ENCODE results near the gene ITGB3.
A peak's percentile ranks its signal among the peaks of the same experiment; 100 is the strongest.

The ITGB3 gene

GRCh38 chr17:47277921-47278320, 24.3 kb downstream of the ITGB3 start:
- DNase-seq, result no peak

GRCh38 chr17:47278561-47278960, 24.9 kb downstream of the ITGB3 start:
- DNase-seq, result no peak

GRCh38 chr17:47279062-47279801, 25.6 kb downstream of the ITGB3 start:
- DNase-seq, result peak in 1 of 2 experiments; percentile 10

GRCh38 chr17:47280072-47280811, 26.6 kb downstream of the ITGB3 start:
- DNase-seq, result no peak

GRCh38 chr17:47281216-47281615, 27.6 kb downstream of the ITGB3 start:
- DNase-seq, result no peak

- DNase-seq, result no peak
Measured at GRCh38 chr17:47285003-47285402, 31.4 kb downstream of the ITGB3 start.

GRCh38 chr17:47286198-47286914, 32.7 kb downstream of the ITGB3 start:
- no peak for DNase-seq

- no peak for DNase-seq
Measured at GRCh38 chr17:47287068-47287467, 33.4 kb downstream of the ITGB3 start.

GRCh38 chr17:47287639-47288038, 34.0 kb downstream of the ITGB3 start:
- no peak for DNase-seq

GRCh38 chr17:47288531-47289116, 35.0 kb downstream of the ITGB3 start:
- DNase-seq, result no peak

- DNase-seq, result no peak
Measured at GRCh38 chr17:47289302-47289701, 35.7 kb downstream of the ITGB3 start.

- DNase-seq, result no peak
Measured at GRCh38 chr17:47290870-47291241, 37.2 kb downstream of the ITGB3 start.

GRCh38 chr17:47291242-47291873, 37.7 kb downstream of the ITGB3 start:
- DNase-seq, result no peak

GRCh38 chr17:47292206-47292605, 38.6 kb downstream of the ITGB3 start:
- DNase-seq, result no peak

- DNase-seq, result no peak
Measured at GRCh38 chr17:47295037-47295873, 41.6 kb downstream of the ITGB3 start.

- no peak for DNase-seq
Measured at GRCh38 chr17:47295874-47296255, 42.2 kb downstream of the ITGB3 start.

GRCh38 chr17:47297661-47298400, 44.2 kb downstream of the ITGB3 start:
- no peak for DNase-seq

- DNase-seq, result no peak
Measured at GRCh38 chr17:47298712-47299111, 45.1 kb downstream of the ITGB3 start.

GRCh38 chr17:47299239-47299910, 45.7 kb downstream of the ITGB3 start:
- DNase-seq, result no peak

GRCh38 chr17:47300718-47301117, 47.1 kb downstream of the ITGB3 start:
- no peak for DNase-seq

GRCh38 chr17:47301161-47301560, 47.5 kb downstream of the ITGB3 start:
- DNase-seq, result no peak
